Right lobe of liver (tissue), 4 donors: ENCODE results near the gene CSTB.

Source experiments
- CTCF ChIP-seq, 4 donors: fragments of 200-600 bp in 3 of 4; fragments of 450-650 bp in 1 of 4; IDR thresholded peaks; one replicate each; pipeline versions ENCODE4 v1.5.1 to v1.8.0; 2016 to 2022; ENCODE audit warnings: antibody characterized with exemption in 4 of 4, mild to moderate bottlenecking in 2 of 4
- POLR2A ChIP-seq: fragments of 450-650 bp; IDR thresholded peaks from one replicate; pipeline ENCODE4 v1.6.1; 2017; ENCODE audit warnings: antibody characterized with exemption, mild to moderate bottlenecking
- donor health status: DM: no; HTN: no; CAD: no.
- donor health status: DM: no; HTN: no; CAD: no.
- donor health status: DM: no; HTN: yes; CAD: no.

- TF ChIP-seq POLR2A (no peak), CTCF (IDR thresholded peaks at IDR 0.05) (no peak)
These were observed 25.1 kb upstream of the CSTB start for GRCh38 chr21:43801006-43801783.
